ENCODE measurements around the gene SRSF2.
"Not testable (repeated sequence)": the region's sequence is repeated elsewhere in the genome, so short reads cannot be mapped to it uniquely, and the experiment has no call there.

SRSF2 gene

DNA sequence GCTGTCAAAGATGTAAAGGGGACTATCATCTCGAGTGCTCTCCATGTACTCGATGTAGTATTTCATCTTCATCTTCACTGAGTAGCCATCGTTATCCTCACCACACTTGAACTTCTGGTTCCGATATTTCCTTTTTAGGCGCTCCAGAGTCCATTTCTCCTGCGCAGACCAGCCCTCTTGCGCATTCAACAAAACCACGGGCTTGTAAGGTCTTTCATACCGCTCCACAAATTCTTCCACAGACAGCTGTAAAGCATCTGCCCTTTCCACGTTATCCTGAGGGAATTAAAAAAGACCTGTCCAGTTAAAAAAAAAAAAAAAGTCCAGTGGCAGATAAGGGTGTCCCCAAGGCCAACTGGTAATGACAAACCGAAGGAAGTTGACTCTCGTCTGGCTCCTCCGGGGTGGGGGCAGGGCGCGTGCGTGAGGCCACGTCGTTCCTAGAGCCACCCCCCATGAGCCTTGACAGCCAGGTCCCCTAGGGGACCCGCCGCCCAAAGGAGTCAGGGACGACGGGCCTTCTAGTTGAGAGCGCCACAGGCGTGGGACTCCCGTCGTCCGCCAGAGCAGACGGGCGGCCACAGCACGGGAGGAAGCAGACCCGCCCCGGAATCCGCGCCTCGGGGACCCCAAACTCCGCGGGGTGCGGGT is 11.4 kb downstream of the SRSF2 start:
- in situ Hi-C loops (cut with MboI; ENCODE audit: low pct_unique_long_range_greater_than_20kb, low sequenced_read_pairs): no loop called here
- peak; percentile 68 for DNase-seq

DNA sequence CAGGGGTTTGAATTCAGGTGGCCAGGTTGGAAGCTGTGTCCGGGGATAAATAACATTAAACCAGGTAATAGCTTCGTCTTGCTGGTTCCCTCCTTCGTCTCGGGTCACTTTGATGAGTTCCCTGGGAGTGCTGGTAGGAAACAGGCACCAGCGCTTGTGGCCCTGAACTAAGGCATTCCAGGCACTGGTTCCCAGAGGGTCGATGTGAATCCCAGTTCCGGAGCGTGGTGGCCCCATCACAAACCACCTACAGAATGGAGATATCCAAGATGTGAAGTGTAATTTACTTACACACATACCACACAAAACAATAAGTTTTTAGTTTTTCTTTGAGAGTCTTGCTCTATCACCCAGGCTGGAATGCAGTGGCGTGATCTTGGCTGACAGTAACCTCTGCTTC is 13.3 kb downstream of the SRSF2 start:
- in situ Hi-C loops (cut with MboI; ENCODE audit: low pct_unique_long_range_greater_than_20kb, low sequenced_read_pairs): no loop called here
- no peak for DNase-seq

DNA sequence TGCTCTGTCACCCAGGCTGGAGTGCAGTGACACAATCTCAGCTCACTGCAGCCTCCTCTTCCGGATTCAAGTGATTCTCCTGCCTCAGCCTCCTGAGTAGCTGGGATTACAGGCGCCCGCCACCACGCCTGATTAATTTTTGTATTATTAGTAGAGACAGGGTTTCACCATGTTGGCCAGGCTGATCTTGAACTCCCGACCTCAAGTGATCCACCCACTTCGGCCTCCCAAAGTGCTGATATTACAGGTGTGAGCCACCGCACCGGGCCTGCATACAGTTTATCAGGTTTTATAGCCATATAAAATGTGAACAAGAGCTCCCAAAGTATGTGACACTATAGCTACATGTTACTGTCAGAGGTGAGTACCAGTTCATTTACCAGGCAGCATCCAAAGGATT is 14.2 kb downstream of the SRSF2 start:
- DNase-seq; in situ Hi-C loops (cut with MboI; ENCODE audit: low pct_unique_long_range_greater_than_20kb, low sequenced_read_pairs): not testable (repeated sequence)

DNA sequence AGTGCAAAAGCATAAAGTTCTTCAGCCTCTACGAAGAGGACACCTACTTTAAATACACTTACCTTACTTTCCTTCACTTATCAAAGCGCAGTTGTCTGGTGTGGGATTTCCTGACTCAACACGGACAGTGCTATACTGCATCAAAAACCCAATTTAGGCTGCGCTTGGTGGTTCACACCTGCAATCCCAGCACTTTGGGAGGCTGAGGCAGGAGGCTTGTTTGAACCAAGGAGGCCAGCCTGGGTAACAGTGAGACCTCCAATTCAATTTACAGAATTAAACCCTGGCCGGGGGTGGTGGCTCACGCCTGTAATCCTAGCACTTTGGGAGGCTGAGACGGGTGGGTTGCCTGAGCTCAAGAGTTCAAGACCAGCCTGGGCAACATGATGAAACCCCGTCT is 14.9 kb downstream of the SRSF2 start:
- DNase-seq: no peak
- in situ Hi-C loops (cut with MboI; ENCODE audit: low pct_unique_long_range_greater_than_20kb, low sequenced_read_pairs): no loop called here

DNA sequence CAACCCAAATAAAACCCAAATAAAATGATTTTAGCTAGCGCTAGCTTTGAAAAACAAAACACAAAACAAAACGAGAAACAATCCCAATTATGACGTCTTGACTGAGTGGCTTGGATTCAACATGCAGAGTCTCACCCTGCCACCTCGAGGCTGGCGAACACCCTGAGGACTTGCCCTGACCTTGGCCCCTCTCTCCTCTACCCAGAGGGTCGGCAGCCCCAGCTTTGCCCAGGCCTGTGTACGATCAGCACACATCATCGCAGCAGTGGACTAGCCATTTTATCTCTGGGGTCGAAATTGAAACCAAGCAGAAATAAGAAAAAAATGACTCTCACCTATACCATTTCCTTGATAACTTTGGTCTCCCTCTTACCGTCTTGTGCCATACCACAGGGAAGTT is 15.7 kb downstream of the SRSF2 start:
- no peak for DNase-seq
- in situ Hi-C loops (cut with MboI; ENCODE audit: low pct_unique_long_range_greater_than_20kb, low sequenced_read_pairs): no loop called here

DNA sequence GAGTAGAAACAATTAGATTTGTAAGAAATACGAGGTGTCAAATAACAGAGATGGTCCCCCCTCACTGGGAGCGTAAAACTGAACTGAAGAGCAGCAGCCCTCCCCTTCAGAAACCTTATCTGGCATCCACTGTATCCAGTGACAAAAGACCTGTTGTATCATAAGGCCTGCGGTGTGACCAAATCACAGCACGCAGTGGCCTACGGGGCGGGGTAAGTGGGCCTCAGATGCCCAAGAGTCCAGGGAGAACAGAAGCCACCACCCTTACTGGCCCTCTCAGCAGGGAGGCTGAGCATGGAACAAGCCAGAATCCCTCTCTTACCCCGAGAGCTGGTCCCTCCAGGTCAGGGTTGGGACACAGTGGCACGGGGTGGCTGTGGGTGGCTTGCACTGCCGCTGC is 16.2 kb downstream of the SRSF2 start:
- no peak for DNase-seq
- in situ Hi-C loops (cut with MboI; ENCODE audit: low pct_unique_long_range_greater_than_20kb, low sequenced_read_pairs): no loop called here

DNA sequence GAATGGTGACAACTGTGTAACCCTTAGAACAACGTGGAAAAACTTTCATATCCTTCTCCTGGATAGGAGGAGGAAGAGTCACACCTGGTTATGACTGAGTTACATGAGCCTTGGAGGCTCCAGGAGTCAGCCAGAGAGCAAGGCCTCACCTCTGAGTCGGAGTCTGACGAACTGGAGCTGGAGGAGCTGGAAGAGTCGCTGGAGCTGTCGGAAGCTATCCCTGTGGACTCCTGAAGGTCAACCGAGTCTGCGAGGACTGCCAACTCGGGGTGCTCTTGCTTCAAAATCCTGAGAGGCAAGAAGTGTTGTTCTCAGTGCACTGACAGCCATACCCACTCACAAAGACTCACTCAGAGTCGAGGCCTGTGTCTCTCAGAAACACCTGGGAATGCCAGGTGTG is 16.9 kb downstream of the SRSF2 start:
- in situ Hi-C loops (cut with MboI; ENCODE audit: low pct_unique_long_range_greater_than_20kb, low sequenced_read_pairs): no loop called here
- DNase-seq: no peak

DNA sequence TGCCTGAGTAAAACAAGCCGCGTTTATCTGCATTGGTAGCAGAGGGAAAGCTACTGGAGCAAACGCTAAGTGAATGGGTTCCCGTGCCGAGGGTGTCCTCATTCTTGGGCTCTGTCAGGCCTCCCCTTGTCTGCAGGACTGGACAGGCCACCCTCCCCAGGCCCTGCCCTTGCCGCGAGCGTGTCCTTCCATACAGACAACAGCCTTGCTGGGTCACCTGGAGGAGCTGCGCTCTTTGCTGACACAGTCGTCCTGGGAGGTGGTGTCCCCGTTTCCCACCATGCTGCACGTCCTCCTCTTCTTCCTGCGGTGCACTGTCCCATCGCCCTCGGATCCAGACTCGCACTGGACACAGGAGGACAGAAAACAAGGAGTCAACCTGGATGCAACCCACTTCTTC is 18.6 kb downstream of the SRSF2 start:
- in situ Hi-C loops (cut with MboI; ENCODE audit: low pct_unique_long_range_greater_than_20kb, low sequenced_read_pairs): no loop called here
- no peak for DNase-seq

DNA sequence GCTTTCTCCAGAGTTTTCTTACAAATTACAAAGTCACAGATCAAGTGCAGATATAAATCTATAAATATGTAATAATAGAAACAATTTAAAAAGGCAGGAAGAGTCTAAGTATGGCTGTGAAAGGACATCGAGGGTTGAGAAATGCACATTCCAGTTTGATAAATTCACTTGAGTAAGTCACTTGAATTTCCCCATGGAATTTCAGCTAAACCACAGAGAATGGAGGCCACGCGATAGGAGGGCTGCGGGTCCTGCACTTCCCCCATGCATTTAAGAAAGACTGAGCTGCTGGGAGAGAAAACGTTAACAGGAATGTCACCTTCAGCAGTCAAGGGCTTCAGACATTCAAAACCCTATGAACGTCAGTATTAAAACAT is 20.3 kb downstream of the SRSF2 start:
- in situ Hi-C loops (cut with MboI; ENCODE audit: low pct_unique_long_range_greater_than_20kb, low sequenced_read_pairs): no loop called here
- DNase-seq: no peak

DNA sequence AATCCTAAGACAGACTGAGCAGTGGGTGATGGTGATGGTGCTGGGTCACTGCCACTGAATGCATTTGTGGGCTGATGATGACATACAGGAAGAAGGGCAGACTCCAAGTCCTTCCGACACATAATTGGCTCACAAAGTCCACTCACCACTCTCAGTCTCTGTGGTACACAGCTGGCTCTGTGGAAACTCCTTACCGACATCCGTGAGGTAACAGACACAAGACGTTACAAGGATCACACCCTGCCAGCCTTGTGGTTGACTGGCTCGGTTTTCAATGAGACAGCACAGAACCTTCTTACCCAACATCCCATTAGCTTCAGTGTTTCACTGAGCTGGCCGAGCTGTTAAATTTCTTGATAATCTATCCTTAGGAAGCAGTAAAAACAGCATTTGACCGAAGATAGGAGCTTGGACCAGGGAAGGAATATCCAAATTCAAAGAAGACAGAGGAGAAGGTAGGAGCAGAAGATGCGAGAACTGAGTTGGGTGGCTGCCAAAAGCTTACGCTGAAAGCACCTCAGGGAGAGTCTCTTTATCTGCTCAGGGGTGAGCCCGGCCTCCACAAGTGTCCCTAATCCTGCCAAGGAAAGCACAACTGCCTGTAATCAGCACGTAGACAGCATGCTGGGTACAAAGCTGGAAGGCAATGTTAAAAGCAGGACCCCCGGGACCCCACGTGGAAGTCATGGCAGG is 20.8 kb downstream of the SRSF2 start:
- in situ Hi-C loops (cut with MboI; ENCODE audit: low pct_unique_long_range_greater_than_20kb, low sequenced_read_pairs): no loop called here
- peak; percentile 65 for DNase-seq

DNA sequence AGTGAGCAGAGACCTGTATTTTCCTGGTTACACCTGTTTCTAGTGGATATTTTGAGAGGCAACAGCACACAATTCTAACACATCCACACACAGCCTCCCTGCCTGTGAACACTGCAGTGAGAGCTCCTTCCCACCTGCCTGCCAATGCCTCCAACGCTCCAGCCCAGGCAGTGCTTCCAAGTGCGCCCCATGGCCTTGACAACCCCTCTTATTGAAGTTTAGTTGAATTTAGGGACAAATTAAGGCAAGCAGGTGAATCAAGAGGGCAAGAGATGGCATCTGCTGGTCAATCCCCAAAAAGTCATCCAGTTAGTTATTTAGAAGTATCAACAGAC is 21.7 kb downstream of the SRSF2 start:
- in situ Hi-C loops (cut with MboI; ENCODE audit: low pct_unique_long_range_greater_than_20kb, low sequenced_read_pairs): no loop called here
- DNase-seq: no peak

DNA sequence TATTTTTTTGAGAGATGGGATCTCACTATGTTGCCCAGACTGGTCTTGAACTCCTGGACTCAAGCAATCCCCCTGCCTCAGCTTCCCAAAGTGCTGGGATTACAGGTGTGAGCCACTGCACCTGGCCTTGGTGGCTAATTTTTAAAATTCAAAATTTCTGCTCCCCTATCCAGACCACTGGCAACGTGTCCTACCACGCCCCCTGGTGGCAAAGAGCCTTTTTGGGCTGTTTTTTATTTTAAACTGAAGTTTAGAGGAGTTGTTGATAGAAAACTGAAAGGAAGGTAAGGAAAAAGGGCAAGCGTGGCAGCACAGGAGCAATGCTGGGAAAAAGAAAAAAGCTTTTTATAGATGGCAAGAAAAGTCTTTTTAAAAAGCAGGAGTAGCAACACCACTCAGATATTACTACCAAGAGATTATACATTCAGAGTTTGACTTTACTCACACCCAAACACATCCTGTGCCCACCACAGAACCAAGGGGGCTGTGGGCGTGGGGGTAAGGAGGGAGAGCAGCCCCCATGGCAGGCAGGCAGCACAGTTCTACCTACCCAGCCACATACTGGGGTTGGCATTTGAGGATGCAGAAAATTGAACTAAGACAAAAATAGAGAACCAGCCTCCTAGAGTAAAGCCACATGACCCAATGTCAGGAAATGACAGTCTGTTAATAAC is 22.2 kb downstream of the SRSF2 start:
- in situ Hi-C loops (cut with MboI; ENCODE audit: low pct_unique_long_range_greater_than_20kb, low sequenced_read_pairs): no loop called here
- peak; percentile 67 for DNase-seq

DNA sequence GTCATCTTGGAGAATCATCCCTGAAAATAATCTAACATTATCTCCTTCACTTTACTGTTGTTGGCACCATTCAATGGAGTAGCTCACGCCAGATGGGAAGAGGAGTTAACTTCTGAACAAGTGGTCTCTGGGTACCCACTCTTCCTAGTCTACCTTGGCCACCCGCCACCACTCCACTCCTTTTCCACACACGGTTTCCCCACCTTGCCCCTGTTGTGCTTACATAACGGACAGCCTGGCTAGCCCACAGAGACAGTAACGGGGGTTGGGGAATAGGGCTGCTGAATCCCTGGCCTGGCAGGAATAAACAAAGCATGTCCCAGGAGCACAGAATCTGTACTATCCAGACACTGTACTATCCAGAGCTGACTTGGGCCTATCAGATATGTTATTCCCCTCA is 22.8 kb downstream of the SRSF2 start:
- DNase-seq: no peak
- in situ Hi-C loops (cut with MboI; ENCODE audit: low pct_unique_long_range_greater_than_20kb, low sequenced_read_pairs): no loop called here

DNA sequence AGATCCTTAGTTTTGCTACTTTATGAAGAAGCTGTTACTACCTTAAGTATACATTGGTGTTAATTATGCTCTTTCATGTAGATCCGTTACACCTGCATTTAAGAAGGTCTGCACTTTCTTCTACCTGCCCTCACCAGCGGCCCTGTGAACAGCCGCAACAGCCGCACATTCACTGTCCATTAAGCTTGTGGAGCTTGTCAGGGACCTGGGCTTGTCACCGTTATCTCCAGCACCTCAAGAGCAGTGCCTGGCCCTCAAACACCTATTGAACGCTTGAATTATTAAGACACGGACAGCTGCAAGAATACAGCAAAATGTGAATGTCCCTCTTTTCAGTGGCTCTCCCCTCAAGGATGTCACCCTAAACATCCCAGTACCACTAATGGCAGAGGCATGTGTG is 23.4 kb downstream of the SRSF2 start:
- in situ Hi-C loops (cut with MboI; ENCODE audit: low pct_unique_long_range_greater_than_20kb, low sequenced_read_pairs): no loop called here
- DNase-seq: no peak

DNA sequence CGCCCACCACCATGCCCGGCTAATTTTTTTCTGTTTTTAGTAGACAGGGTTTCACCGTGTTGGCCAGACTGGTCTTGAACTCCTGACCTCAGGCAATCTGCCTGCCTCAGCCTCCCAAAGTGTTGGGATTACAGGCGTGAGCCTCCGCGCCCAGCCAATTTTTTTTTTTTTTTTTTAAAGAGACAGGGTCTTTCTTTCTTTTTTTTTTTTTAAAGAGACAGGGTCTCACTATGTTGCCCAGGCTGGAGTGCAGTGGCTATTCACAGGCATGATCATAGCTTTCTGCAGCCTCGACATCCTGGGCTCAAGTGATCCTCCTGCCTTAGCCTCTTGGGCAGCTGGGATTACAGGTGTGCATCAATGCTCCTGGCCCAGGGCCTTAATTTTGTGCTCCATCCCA is 24.8 kb downstream of the SRSF2 start:
- in situ Hi-C loops (cut with MboI; ENCODE audit: low pct_unique_long_range_greater_than_20kb, low sequenced_read_pairs); DNase-seq: not testable (repeated sequence)

DNA sequence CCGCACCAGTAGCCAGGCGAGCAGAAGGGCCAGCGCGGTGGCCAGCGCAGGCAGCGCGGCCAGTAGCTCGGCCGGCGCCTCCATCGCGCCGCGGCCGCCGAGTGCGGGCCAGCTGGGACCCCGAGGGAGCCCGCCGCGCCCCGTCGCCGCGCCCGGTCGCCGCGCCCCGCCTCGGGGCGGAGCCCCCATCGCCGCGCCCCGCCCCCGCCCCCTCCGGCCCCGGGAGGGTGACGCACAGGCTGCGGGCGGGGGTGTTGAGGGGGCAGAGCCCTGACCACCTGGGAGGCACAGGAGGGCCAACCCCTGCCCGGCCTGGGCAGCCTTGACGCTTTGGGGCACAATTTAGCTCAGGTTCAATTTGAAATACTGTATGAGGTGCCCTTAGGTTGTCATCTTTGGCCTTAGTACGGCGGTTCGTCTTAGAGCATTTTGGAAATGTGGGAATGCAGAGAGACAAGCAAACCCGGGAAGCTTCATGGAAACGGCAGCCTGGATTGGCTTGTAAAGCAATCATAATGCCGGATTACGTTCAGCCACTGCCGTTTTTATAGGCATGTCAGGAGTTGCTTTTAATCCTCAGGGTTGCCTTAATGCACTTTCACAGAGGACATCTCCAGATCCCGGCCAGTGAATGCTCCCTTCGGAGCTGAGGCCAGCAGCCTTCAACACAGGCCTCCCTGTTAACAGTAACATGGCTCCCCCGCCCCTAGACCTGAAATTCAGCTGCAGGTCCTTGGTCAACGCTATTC is 26.1 kb downstream of the SRSF2 start, which contains the start of gene MXRA7:
MXRA7 (minus strand) TSS at position 103 of the 749 bp plus-strand sequence; CDS start at position 84, 19 bp downstream.
- no peak for DNase-seq
- in situ Hi-C loops (cut with MboI; ENCODE audit: low pct_unique_long_range_greater_than_20kb, low sequenced_read_pairs): no loop called here

DNA sequence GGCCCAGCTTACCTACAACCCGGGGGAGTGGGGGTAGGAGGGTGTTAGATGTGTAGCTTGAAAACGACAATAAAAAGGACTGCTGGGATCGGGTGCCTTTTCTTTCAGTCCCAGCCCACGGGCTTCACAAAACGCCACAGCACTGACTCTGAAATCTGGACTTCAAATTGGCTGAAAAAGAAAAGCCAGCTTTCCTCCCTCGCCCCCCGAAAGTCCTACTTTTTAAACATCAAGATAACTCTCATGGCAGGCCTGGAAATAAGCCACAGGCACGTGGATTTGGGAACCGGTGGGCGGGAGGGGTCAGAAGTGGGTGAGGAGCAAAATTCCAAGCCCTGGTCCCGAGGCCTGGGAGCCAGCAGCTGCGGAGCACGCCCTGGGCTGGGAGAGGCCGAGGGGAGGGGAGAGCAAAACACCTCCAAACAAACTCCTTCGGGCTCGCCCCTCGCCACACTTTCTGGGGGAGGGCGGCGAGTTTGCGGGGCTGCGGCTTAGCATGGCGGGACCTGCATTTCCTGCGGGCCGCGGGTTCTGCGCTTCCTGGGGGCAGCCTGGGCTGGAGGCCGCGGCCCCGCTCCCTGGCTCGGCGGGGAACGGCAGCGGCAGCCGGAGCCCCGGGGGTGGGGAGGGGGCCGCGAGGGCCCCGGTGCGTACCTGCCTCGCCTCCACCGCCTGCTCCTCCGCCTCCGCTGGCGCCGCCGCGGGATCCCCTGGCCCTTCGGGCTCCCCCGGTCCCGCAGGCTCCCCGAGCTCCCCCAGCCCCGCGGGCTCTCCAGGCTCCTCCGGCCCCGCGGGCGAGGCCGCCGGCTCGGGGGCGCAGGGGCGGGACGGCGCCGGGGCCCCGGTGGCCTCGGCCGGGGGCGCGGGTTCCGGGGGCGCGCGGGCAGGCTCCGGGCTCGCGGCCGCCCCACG is 26.9 kb downstream of the SRSF2 start:
- DNase-seq; in situ Hi-C loops (cut with MboI; ENCODE audit: low pct_unique_long_range_greater_than_20kb, low sequenced_read_pairs): not testable (repeated sequence)

DNA sequence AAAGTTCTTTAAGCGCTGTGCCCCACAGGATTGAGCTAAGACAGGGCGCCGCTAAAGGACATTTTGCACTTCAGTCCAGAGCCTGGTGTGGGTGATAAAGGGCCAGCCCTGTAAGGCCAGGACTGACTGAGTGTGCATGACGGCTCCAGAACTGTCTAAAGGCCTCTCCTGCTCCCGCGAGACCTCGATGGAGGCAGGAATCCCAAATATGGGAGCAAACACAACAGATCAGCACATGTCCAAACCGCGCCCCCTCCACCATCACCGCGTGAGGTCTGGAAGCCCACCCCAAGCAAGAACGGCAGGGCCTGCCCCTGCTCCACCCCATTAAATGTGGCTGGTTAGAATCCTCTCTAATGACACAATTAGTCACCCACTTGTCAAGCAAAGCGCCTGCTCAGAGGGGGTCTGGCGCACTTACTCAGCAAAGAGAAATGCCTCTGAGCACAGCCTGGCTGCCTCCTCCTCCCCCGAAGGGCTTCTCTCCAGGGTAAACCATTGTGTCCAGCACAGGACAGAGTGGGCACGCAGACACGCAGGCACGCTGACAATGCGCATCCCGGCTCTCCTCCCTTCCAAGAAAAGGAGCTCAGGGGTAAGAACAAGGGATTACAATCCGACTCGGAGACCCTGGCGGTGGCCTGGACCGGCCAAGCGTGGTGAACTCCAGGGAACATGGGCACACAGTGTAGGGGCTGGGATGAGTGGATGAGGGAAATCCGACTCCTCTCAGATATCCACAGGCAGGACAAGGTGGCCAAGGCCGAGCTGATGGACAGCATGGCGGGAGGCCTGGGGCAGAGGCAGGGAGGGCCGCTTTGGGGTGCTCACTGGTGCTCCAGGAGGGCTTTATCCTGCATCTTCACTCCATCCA is 27.8 kb downstream of the SRSF2 start:
- in situ Hi-C loops (cut with MboI; ENCODE audit: low pct_unique_long_range_greater_than_20kb, low sequenced_read_pairs): no loop called here
- DNase-seq: no peak

All from KBM-7 (cell line).